Karpas-422 (cell line): ENCODE data around the gene SPOCK1. TPM values are rescaled to one million over a fixed set of nuclear protein-coding genes. Genes with fewer than 3 reads are reported as not detected.
A peak's percentile ranks its signal among the peaks of the same experiment; 100 is the strongest.

Experiments used
- DNase-seq: peaks from one replicate; pipeline ENCODE4 v3.0.0-alpha.2; 2015
- H2AFZ ChIP-seq: fragments of 200-600 bp; sonication (generic); 2 replicates; pipeline ENCODE4 v1.6.1; 2014; ENCODE audit warnings: antibody characterized with exemption, low read length, mixed read lengths
- H3K27ac ChIP-seq: fragments of 200-600 bp; sonication (generic); 2 replicates; pipeline ENCODE4 v1.5.1; 2014; ENCODE audit warnings: mild to moderate bottlenecking, low read length, moderate library complexity
- H3K27me3 ChIP-seq: fragments of 200-600 bp; sonication (generic); 2 replicates; pipeline ENCODE4 v1.6.1; 2014; ENCODE audit warnings: low read length, mixed read lengths
- H3K36me3 ChIP-seq: fragments of 200-600 bp; sonication (generic); 2 replicates; pipeline ENCODE4 v1.6.1; 2014; ENCODE audit warnings: low read length, mixed read lengths; ENCODE audit not compliant: insufficient read depth
- H3K4me1 ChIP-seq: fragments of 200-600 bp; sonication (generic); 2 replicates; pipeline ENCODE4 v1.6.1; 2014; ENCODE audit warnings: mild to moderate bottlenecking, low read length, mixed read lengths
- H3K4me2 ChIP-seq: fragments of 200-600 bp; sonication (generic); 2 replicates; pipeline ENCODE4 v1.6.1; 2014; ENCODE audit warnings: low read length, low read depth, mild to moderate bottlenecking; ENCODE audit not compliant: poor library complexity, severe bottlenecking
- H3K4me3 ChIP-seq: fragments of 200-600 bp; sonication (generic); 2 replicates; pipeline ENCODE4 v1.5.1; 2014; ENCODE audit warnings: mild to moderate bottlenecking, antibody characterized with exemption, low read length, mixed read lengths
- H3K79me2 ChIP-seq: fragments of 200-600 bp; sonication (generic); 2 replicates; pipeline ENCODE4 v1.6.1; 2014; ENCODE audit warnings: mild to moderate bottlenecking, low read length, mixed read lengths
- H3K9ac ChIP-seq: fragments of 200-600 bp; sonication (generic); 2 replicates; pipeline ENCODE4 v1.6.0; 2014; ENCODE audit warnings: low read length
- H3K9me2 ChIP-seq: fragments of 200-600 bp; sonication (generic), shearing (Covaris generic); replicated peaks from 2 replicates; pipeline ENCODE4 v1.6.0; 2014; ENCODE audit warnings: mild to moderate bottlenecking, low read length, moderate library complexity; ENCODE audit not compliant: insufficient read depth
- H3K9me3 ChIP-seq: fragments of 300-700, 200-600 bp; sonication (generic); 2 replicates; pipeline ENCODE4 v1.6.1; 2014; ENCODE audit warnings: low read length, mixed read lengths
- H4K20me1 ChIP-seq: fragments of 200-600 bp; sonication (generic); 2 replicates; pipeline ENCODE4 v1.6.1; 2014; ENCODE audit warnings: mild to moderate bottlenecking, antibody characterized with exemption, low read length, low read depth; ENCODE audit not compliant: insufficient read depth
- total RNA-seq: library from RNA; depleted of rRNA; stranded (reverse); fragments of >200 nt; shearing (Covaris generic); gene quantifications from 2 replicates; pipeline ENCODE4 v1.2.3, GENCODE V29; 2014; ENCODE audit warnings: low replicate concordance

The SPOCK1 gene
- total RNA-seq, 1 experiment from 2014 or later, result 1.0 TPM

DNA sequence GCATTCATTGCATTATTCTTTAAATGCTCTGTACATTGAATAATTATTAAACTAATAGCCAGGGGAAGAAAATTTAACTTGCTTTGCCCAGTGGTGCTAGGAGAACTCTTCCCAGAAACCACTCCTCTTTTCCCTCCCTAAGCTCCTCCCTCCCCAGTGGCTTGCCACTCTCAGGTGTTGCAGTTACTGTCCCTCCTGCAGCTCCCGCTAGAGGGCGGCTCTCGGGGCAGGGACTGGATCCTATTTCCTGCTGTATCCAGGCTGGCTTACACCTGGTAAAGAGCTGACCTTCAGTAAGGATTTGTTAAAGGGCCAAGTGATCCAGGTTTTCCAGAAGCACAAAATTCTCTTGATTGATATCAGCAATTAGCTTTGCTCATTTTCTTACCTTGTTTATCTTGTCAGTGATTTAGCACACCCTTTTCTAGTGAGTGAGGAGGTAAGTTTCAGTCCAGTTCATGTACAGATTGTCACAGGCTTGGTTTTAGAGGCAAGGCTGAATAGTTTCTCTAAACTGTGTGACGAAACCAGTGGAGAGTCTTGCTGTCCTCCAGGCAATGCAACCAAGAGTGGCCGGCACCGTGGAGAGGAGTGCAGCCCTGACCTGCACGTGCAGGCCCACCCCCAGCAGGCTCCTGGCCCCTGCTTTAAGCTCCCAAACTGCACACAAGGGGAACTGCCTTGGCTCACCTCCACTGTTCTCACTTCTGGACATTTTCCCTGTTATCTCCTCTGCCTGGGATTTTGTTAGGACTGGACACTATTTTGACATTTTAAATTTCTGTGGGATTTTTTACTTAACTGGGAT lies 423.8 kb downstream of the SPOCK1 start:
- Histone ChIP-seq H3K4me1 (peaks cover 70% of the 10 kb centered on the region), H2AFZ (no peak overlapping the region), H3K4me2 (no peak overlapping the region), H3K36me3 (no peaks in the 10 kb centered on the region), H3K9ac (no peak overlapping the region), H3K27me3 (no peaks in the 10 kb centered on the region), H3K9me3 (no peaks in the 10 kb centered on the region), H3K4me3 (no peak overlapping the region), H3K9me2 (no peaks in the 10 kb centered on the region), H3K27ac (no peak overlapping the region), H3K79me2 (no peaks in the 10 kb centered on the region), H4K20me1 (no peaks in the 10 kb centered on the region)
- peak; percentile 89 for DNase-seq

DNA sequence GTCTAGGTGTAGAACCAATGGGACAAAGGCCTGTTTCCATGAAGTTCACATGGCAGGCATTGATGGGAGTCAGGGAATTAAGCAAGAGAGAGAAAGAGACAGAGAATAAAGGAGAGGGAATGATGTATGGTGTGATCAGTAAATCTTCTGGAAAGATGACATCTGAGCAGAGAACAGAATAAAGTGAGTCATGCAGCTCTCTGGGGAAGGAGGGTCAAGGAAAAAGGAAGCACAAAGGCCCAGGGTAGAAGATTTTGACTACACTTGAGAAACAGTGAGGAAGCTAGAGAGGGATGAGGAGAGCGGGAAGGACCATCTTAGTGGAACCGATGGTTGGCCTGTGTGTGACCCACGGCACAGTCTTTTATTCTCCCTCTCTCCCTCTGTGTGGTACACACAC lies 425.9 kb downstream of the SPOCK1 start:
- Histone ChIP-seq H3K9me3 (no peaks in the 10 kb centered on the region), H3K27me3 (no peaks in the 10 kb centered on the region), H3K27ac (peak overlapping the region; percentile 98), H3K9me2 (no peaks in the 10 kb centered on the region), H3K36me3 (no peaks in the 10 kb centered on the region), H3K4me1 (peaks cover 60% of the 10 kb centered on the region), H3K4me2 (peak overlapping the region; percentile 80), H2AFZ (peak overlapping the region; percentile 11; the same call in 1 of the 2 replicates), H3K79me2 (no peaks in the 10 kb centered on the region), H3K4me3 (peak overlapping the region; percentile 41), H3K9ac (peak overlapping the region; percentile 69), H4K20me1 (no peaks in the 10 kb centered on the region)
- DNase-seq, result peak; percentile 47

DNA sequence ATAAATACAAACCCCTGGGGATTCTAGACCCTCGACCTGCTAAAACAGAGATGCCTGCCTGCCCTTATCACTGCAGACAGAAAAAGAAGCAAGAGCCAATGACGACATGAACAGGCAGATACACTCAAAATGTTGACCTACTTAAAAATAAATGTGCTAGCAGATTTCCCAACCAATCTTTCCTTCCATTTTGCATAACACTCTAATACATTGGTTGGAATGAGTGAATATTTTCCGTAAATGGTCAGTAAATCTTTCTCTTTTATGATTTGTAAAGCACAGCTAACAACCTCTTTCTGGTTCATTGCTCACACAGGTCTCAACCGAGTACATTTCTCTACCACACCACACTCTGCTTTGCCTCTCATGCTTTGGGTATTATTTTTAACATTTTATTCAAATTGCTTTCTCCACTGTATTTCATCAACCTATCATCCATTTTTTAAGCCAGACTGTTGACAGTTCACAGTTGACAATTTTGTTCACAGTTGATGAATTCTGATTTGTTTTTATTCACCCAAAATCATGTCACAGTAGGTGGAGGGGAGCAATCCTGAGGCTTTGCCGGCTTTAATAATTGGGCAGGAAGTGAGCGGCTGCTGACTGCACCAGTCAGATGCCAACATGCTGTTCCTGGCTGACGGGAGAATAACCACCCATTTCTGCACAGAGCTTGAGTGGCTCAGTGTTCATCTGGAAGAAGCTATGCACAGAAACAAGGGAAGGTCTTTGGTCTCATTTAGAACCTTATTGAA lies 426.6 kb downstream of the SPOCK1 start:
- Histone ChIP-seq H3K9me3 (no peaks in the 10 kb centered on the region), H3K79me2 (no peaks in the 10 kb centered on the region), H4K20me1 (no peaks in the 10 kb centered on the region), H3K27me3 (no peaks in the 10 kb centered on the region), H3K4me1 (peaks cover 54% of the 10 kb centered on the region), H2AFZ (peak overlapping the region; percentile 3), H3K4me2 (peak overlapping the region; percentile 80), H3K9me2 (no peaks in the 10 kb centered on the region), H3K9ac (peak overlapping the region; percentile 69), H3K4me3 (peak overlapping the region; percentile 41), H3K27ac (peak overlapping the region; percentile 98), H3K36me3 (no peaks in the 10 kb centered on the region)
- peak; percentile 89 for DNase-seq

GRCh38 chr5:137071931-137072330 lies 427.2 kb downstream of the SPOCK1 start:
- H4K20me1 ChIP-seq, result no peaks in the 10 kb centered on the region
- peak overlapping the region; percentile 80 for H3K4me2 ChIP-seq
- H3K79me2 ChIP-seq, result no peaks in the 10 kb centered on the region
- peak overlapping the region; percentile 51 for H2AFZ ChIP-seq
- peaks cover 52% of the 10 kb centered on the region for H3K4me1 ChIP-seq
- H3K27me3 ChIP-seq, result no peaks in the 10 kb centered on the region
- H3K4me3 ChIP-seq, result peak overlapping the region; percentile 41
- H3K9ac ChIP-seq, result peak overlapping the region; percentile 69
- H3K9me3 ChIP-seq, result no peaks in the 10 kb centered on the region
- DNase-seq, result no peak
- H3K36me3 ChIP-seq, result no peaks in the 10 kb centered on the region
- peak overlapping the region; percentile 98 for H3K27ac ChIP-seq
- no peaks in the 10 kb centered on the region for H3K9me2 ChIP-seq

DNA sequence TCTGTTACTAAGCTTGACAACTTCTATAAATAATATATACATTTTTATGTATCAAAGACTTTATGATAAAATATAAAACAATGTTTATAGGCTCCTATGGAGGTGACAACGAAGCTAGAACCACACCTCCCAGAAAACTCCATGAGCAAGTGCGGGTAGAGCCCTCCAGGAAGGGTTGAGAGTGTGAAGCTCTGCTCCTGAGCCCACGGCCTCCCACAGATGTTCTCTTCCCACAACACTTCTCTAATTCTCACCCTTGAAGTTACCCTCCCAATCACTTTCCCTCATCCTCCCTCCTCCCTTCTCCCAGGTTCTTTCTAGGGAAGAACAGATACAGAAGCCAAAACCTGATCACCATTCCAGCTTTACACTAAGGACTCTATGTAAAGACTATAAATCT lies 427.6 kb downstream of the SPOCK1 start:
- no peaks in the 10 kb centered on the region for H3K36me3 ChIP-seq
- peak overlapping the region; percentile 51 for H2AFZ ChIP-seq
- peak overlapping the region; percentile 80 for H3K4me2 ChIP-seq
- peak; percentile 43 for DNase-seq
- peaks cover 52% of the 10 kb centered on the region for H3K4me1 ChIP-seq
- H3K9me2 ChIP-seq, result no peaks in the 10 kb centered on the region
- no peaks in the 10 kb centered on the region for H4K20me1 ChIP-seq
- no peaks in the 10 kb centered on the region for H3K27me3 ChIP-seq
- no peaks in the 10 kb centered on the region for H3K79me2 ChIP-seq
- H3K9me3 ChIP-seq, result no peaks in the 10 kb centered on the region
- H3K27ac ChIP-seq, result peak overlapping the region; percentile 98
- H3K4me3 ChIP-seq, result peak overlapping the region; percentile 41
- H3K9ac ChIP-seq, result peak overlapping the region; percentile 69

- Histone ChIP-seq H3K4me2 (no peak overlapping the region), H3K4me1 (peaks cover 46% of the 10 kb centered on the region)
Measured at GRCh38 chr5:137070521-137070920, 428.6 kb downstream of the SPOCK1 start.

DNA sequence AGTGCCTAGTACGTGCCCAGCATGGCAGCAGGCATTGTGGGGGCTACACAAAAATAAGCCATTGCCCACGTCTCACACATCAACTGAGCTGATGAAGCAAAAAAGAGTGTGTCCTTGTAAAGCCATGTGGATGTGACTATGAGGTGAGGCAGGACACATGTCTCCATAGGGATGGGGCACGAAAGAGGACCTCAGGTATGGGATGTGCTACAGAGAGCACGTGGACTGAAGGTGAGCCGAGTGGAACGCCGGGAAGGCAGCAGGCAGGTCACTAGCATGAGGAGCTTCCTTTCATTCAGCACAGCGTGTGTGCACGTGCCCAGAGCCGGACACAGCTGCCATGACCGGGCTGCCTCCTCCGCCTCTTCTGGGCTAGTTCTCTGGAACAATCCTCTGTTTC lies 429.8 kb downstream of the SPOCK1 start:
- Histone ChIP-seq H3K9me2 (no peaks in the 10 kb centered on the region), H3K9me3 (no peaks in the 10 kb centered on the region), H3K27me3 (no peaks in the 10 kb centered on the region), H3K4me3 (no peak overlapping the region), H3K36me3 (no peaks in the 10 kb centered on the region), H4K20me1 (no peaks in the 10 kb centered on the region), H2AFZ (no peak overlapping the region), H3K79me2 (no peaks in the 10 kb centered on the region), H3K27ac (no peak overlapping the region), H3K4me1 (peaks cover 41% of the 10 kb centered on the region), H3K4me2 (no peak overlapping the region), H3K9ac (no peak overlapping the region)
- DNase-seq, result no peak

More at GRCh38 chr5:137070521-137070920, 428.6 kb downstream of the SPOCK1 start:
- H2AFZ ChIP-seq, result no peak overlapping the region
- no peak for DNase-seq
- no peaks in the 10 kb centered on the region for H3K9me3 ChIP-seq
- H3K79me2 ChIP-seq, result no peaks in the 10 kb centered on the region
- no peaks in the 10 kb centered on the region for H4K20me1 ChIP-seq
- no peak overlapping the region for H3K9ac ChIP-seq
- no peaks in the 10 kb centered on the region for H3K27me3 ChIP-seq
- H3K4me3 ChIP-seq, result no peak overlapping the region
- no peaks in the 10 kb centered on the region for H3K9me2 ChIP-seq
- no peak overlapping the region for H3K27ac ChIP-seq
- H3K36me3 ChIP-seq, result no peaks in the 10 kb centered on the region

DNA sequence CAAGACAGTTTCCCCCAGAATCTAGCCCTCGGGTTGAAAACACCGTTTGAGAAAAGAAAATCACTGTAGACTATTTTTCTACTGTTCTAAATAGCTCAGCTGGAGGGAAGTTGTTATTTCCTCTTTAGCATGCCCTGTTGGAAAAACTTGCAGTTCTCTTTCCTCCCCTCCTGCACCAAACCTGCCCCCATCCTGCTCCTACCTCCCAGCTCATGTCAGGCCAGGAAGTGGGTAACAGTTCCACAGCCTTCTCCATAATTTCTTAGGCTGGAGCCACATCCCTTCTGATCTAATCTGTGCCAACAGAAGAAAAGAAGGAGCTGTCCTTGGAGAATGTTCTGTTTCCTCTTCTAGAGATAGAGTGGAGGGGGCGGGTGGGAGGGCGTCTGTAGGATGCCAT lies 437.7 kb downstream of the SPOCK1 start:
- H3K27ac ChIP-seq, result no peak overlapping the region
- H3K27me3 ChIP-seq, result no peaks in the 10 kb centered on the region
- H4K20me1 ChIP-seq, result no peaks in the 10 kb centered on the region
- no peaks in the 10 kb centered on the region for H3K9me2 ChIP-seq
- H3K9ac ChIP-seq, result no peak overlapping the region
- no peak overlapping the region for H2AFZ ChIP-seq
- H3K4me1 ChIP-seq, result no peaks in the 10 kb centered on the region
- no peak overlapping the region for H3K4me3 ChIP-seq
- no peaks in the 10 kb centered on the region for H3K36me3 ChIP-seq
- no peak overlapping the region for H3K4me2 ChIP-seq
- no peaks in the 10 kb centered on the region for H3K79me2 ChIP-seq
- DNase-seq, result no peak
- H3K9me3 ChIP-seq, result no peaks in the 10 kb centered on the region
